HG03196 (cell line): ENCODE results near the gene COX20.

ENCODE experiments used
- ATAC-seq: cut with Tn5 transposase; IDR thresholded peaks from one replicate; pipeline ENCODE4 v1.9.1; 2021; ENCODE audit not compliant: unreplicated experiment

COX20 gene

DNA sequence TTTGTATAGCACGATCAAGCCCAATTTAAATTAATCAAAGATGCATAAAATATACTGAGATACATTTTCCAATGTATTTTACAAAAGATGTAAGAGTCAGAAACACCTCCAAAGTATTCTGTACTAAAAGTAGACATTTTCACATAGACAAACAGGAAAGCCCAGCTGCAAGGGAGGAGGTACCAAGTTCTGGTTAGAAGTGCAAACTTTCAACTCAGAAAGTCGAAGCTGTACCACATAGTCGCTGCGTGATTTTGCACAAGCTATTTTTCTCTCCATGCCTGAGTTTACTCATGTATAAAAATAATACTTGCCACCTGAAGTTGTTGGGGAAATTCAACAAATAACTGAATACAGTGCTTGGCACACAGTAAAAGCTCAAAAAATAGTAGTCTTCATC, 34.5 kb downstream of the COX20 start:
- ATAC-seq, result no peak

- ATAC-seq, result no peak
Observed at GRCh38 chr1:244874974-244875579, 39.6 kb downstream of the COX20 start.

GRCh38 chr1:244876228-244876910, 40.9 kb downstream of the COX20 start:
- ATAC-seq, result no peak

GRCh38 chr1:244878681-244879080, 43.2 kb downstream of the COX20 start:
- ATAC-seq, result no peak

DNA sequence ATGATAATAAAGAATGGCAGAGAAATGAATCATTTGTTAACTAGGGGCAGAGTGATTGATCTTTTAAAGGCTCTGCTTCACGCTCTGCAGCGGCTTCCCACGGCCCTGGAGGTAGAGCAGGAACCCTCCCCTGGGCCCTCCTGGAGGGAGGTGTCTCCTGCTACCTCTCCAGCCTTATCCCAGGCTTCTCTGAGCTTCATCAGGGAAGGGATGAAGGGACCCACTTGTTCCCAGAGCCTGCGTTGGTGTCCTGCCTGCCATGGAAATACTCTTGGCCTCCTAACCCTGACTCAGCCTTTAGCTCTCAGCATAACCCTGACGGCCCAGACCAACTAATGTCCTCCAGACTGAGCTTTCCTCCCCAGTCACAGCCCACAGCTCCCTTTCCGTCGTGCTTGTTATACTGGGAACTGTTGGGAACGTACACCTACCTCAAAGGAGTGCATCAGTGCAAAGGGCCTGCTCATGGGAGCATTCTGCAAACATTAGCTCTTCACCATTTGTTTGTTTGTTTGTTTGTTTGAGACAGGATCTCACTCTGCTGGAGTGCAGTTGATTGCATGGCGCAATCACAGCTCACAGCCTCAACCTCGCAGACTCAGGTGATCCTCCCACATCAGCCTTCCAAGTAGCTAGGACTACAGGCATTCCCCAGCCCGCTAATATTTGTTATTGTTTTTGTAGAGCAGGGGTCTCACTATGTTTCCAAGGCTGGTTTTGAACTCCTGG, 46.3 kb downstream of the COX20 start:
- ATAC-seq, result no peak

GRCh38 chr1:244887281-244887680, 51.8 kb downstream of the COX20 start:
- ATAC-seq, result no peak

- no peak for ATAC-seq
Observed at GRCh38 chr1:244893836-244894235, 58.4 kb downstream of the COX20 start.
